Measurements from ENCODE around the gene ASB4.

DNA sequence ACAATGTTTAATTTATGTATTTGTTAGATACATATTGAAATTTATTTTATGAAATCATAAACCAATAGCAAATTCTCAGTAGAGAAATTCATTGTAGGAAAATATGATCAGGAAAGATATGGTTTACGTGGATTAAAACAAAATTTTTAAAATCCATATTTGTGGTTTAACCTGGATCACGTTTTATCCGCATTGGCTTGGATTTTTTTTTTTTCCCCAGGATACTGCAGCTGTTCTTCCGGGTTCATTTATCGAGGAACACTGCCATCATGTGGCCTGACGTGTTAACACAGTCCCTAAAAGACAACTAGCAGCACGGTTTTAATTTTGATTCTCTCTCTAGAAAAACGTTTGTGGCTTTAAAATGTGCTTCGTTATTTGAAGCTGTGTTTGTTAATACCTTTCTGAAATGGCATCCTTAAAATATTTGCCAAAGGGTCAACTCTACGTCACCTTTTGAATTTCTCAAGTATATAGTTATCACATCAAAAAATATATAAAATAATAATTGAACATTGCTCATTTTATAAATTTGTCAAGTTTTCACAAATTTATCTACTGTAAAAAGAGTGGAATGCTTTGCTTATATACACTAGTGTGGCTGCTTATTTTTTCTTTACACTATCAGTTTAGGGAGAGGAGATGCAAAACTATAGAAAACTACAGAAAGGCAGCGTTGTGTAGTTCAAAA is 8.7 kb upstream of the ASB4 start:
- TF ChIP-seq, protein P1, sequence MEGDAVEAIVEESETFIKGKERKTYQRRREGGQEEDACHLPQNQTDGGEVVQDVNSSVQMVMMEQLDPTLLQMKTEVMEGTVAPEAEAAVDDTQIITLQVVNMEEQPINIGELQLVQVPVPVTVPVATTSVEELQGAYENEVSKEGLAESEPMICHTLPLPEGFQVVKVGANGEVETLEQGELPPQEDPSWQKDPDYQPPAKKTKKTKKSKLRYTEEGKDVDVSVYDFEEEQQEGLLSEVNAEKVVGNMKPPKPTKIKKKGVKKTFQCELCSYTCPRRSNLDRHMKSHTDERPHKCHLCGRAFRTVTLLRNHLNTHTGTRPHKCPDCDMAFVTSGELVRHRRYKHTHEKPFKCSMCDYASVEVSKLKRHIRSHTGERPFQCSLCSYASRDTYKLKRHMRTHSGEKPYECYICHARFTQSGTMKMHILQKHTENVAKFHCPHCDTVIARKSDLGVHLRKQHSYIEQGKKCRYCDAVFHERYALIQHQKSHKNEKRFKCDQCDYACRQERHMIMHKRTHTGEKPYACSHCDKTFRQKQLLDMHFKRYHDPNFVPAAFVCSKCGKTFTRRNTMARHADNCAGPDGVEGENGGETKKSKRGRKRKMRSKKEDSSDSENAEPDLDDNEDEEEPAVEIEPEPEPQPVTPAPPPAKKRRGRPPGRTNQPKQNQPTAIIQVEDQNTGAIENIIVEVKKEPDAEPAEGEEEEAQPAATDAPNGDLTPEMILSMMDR (IDR thresholded peaks at IDR 0.05; ENCODE audit: insufficient read depth, low read length, poor library complexity, severe bottlenecking) = peak; percentile 65
- no peak for TF ChIP-seq EZH2phosphoT487 (conservative IDR thresholded peaks at IDR 0.05; ENCODE audit: low read length)
